Smooth muscle cell of the brain vasculature (primary cell): Measurements from ENCODE around the gene CARD16.
"Not testable (repeated sequence)": the region's sequence is repeated elsewhere in the genome, so short reads cannot be mapped to it uniquely, and the experiment has no call there.

ENCODE experiments used
- DNase-seq: peaks from one replicate; pipeline ENCODE4 v3.0.0-alpha.2; 2012; ENCODE audit warnings: low read depth, low spot score

The CARD16 gene

DNA sequence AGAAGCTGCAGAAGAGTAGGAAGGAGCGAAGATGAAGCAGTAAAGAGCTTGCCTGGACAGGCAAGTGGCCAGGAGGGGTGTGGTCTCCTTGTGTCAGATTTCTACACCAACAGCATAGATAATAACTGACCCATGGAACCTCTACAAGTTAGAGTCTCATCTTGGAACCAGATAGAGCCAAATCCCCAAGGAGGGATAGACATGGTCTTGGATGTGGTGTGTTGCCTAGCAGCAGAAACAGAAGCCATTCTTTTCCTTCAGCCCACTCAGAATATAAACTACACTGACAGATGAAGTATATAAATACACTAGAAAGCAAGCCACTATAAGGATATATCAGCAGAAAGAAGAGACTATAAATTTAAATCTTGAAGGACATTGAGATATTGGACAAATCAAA, 4.3 kb upstream of the CARD16 start:
- DNase-seq = no peak

DNA sequence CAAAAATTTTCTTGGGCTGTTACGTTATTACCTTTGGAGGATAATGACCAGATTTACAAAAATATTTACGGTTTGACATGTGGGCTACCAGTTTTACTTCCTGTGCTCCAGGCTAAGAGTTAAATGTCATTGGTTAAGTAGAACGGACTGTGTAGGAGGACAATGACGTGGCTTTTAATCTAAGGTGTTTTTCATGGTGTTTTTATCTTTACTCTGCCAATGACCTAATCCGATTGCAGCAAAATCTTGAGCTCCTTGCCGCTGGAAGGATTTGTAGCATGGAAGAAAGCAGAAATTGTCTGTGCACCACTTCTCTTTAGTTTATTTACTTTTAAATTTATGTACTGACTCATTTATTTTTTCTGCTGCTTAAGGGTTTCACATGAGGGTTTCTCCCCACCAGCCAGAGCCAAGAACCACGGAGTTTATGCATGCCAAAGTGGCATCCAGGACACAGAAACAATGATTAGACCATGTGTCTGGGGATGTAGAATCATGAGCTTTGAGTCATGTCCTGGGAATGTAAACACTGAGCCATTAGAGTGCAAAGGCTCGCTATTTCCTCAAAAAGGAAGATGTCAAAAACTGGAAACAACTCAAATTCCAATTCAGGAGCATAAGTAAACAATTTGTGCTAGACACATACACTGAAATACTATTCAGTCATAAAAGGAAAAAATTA, 1.9 kb upstream of the CARD16 start:
- DNase-seq = peak; percentile 89

GRCh38 chr11:105045676-105046296, 651 bp upstream of the CARD16 start:
- no peak for DNase-seq

GRCh38 chr11:105042178-105042577, 3.0 kb downstream of the CARD16 start:
- DNase-seq = no peak

- DNase-seq = no peak
These were observed 4.4 kb downstream of the CARD16 start for GRCh38 chr11:105040703-105041102.

DNA sequence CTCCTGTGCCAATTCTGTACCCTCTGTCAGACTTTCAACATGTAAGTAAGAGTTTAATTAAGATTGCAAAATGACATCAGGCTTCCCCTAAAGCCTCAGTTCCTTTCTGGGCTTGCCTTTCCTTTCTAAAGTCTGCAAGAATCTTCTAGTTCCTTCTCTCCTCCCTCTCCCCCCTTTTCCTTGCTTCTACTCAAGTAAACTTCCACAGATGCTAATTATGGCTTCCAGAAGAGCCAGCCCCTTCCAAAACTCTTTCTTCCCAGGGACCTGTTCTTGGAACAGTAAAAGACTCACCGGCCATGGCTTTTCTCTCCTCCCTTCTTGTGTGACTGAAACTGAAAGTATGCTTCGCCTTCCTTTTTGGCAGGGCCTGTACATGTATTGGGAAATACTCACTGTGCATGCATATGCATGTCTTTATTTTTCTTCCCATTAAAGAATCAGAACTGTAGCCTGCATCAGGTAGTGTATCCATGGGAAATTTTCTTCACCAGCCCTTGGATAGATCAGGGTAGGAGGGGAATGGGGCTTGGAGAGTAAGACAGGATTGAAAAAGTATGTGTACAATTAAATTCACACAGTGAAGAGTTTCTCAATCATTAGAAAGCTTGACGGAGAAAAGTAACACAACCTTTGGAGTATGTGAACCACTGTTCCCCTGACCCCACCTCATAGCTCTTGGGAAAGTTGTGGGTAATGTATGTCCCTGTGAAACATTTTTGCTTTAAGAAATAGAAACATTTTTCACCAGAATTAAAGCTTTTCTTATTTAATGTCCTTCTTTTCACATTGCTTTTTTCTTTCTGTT, 10.1 kb downstream of the CARD16 start, which contains the start of gene CASP1:
Gene CASP1 (minus strand): TSS at position 332 of the 808 bp plus-strand sequence. CDS start 31 bp downstream, at position 301.
- peak; percentile 20 for DNase-seq

DNA sequence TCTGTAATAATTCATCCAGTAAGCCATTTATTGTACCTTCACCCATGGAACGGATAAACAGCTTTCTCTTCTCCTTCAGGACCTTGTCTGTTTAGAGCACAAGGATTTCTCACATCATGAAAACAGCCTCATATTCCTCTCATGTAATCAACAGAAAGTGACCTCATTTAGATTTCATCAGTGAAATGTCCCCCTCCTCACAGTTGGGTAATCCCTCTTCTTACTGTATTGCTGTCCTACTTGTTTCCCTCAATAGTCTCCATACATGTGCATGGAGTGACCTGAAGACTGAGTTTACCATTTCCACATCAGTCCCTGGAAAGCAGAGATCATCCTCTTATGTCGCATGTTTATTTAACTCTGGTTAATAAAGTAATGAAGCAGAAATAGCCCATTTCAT, 10.7 kb downstream of the CARD16 start:
- not testable (repeated sequence) for DNase-seq

GRCh38 chr11:105033781-105034180, 11.4 kb downstream of the CARD16 start:
- DNase-seq = no peak

GRCh38 chr11:105033343-105033742, 11.8 kb downstream of the CARD16 start:
- no peak for DNase-seq

DNA sequence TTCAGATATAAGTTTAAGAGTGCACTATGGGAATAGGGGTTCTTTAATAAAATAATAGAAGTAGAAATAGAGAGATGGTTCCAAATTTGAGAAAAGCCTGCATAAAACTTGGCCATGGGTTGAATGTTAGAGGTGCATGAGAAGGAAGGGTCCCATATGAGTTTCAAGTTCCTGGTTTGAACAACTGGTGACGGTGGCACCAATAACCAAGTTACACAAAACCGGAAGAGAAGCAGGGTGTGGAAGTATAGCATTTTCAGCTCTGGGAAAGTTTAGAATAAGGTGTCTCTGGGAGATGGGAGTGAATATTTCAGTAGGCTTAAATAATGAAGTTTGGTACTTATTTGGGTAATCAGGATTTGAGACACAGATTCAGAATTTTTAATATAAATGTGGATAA, 12.6 kb downstream of the CARD16 start:
- no peak for DNase-seq

DNA sequence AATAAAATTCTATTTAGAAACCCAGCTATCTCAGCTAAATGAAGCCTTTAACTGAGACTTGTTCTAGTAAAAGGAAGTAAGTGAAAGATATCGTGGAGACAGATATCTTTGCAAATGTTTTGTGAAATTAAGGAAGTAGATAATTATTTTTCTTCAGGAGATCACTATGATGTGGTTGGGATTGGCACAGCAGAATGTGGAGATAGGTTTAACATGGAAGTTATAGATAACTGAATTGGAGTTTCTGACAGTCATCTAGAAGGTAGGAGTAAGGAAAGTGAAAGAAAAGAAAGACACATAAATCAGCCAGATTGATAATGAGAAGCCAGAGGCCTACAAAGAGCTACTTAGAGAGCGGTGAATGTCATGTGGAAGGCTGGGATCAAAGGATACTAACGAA, 17.5 kb downstream of the CARD16 start:
- no peak for DNase-seq

DNA sequence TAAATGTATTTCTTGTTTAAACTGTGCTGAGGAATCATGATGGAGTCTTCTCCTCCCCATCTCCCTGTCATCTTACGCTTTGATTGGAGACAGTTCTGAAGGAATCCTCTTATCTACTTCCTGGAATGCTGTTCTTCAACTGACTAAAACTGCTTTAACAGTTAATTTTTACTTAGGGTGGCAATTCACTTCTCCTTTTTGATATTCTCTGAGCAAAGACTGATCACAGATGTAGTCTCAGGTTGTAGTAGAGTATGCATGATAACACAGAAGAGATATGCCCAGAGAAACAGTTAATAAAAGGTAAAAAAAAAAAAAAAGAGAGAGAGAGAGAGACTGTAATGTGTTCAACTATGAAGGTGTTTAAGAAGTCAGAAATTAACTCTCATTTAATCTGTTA, 20.7 kb downstream of the CARD16 start:
- no peak for DNase-seq

- no peak for DNase-seq
These were observed 22.1 kb downstream of the CARD16 start, which contains the start of gene CASP5 for GRCh38 chr11:105023003-105023402. CASP5 (minus strand) TSS chr11:105023168; CDS start chr11:105023136, 32 bp downstream.

DNA sequence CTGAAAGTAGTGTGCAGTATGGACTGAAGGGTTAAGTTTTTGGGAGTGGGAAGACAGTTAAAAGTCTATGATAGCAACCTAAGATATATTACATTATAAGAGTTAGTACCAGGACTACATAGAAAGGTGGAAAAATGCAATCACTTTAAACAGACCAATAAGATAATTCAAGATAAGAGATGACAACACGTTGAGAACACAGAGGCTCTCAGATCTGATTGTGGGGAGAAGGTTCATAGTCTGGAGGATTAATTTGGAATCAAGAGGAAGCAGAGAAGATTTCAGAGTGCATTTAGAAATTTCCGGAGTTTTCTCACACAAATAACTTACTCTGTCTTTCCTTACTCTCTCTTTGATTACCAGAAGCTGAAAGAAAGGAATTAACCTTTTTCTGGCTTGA, 22.6 kb downstream of the CARD16 start:
- no peak for DNase-seq

- DNase-seq = no peak
These were observed 37.7 kb downstream of the CARD16 start for GRCh38 chr11:105007463-105007862.

DNA sequence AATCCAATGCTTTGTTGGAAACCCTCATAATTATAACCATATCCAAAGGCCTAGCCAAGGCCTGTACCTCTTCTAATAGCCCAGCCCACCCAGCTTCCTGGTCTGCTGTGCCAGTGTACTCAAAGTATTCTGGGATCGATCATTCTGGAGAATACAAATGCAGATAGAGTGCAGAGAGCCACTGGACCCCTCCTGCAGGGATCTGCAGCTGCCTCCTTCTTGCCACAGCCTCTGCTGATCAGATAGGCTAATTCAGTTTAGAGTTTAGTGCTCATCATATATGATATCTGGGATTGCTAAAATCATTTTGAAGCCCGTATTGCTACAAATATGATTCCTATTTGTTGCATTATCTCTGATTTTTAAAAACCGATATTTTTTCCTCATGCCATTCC, 39.7 kb downstream of the CARD16 start:
- DNase-seq = no peak

GRCh38 chr11:105004021-105004420, 41.1 kb downstream of the CARD16 start:
- DNase-seq = no peak

DNA sequence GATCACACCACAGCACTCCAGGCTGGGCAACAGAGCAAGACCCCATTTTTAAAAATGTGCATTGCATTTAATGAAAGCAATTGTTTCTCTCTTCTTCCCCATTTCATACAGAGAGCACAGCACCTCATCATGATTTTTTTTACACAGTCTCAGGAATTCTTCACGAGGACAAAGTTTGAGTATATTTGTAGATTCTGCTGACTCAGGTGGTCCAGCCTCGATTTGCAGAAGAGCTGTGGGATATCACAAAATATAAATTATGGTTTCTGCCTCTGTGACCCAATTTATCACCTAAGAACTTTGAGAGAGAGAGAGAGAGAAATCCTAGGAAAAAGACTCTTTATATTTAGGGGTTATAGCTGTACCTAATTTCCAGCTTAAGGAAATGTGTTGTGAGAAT, 42.0 kb downstream of the CARD16 start:
- no peak for DNase-seq

- DNase-seq = no peak
These were observed 44.3 kb downstream of the CARD16 start for GRCh38 chr11:105000797-105001196.

DNA sequence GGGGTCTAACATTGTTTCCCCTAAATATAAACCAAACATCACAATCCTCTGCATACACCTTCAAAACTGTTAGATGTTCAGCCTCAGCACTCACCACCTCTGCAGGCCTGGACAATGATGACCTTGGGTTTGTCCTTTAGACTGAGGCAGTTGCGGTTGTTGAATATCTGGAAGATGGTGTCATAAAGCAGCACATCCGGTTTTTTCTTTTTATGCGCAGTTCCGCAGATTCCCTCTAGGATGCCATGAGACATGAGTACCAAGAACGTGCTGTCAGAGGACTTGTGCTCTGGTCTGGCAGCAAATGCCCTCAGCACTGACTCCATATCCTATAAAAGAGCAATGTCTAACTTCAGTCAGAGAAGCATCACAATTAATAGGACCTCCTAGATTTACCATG, 45.0 kb downstream of the CARD16 start:
- DNase-seq = no peak

DNA sequence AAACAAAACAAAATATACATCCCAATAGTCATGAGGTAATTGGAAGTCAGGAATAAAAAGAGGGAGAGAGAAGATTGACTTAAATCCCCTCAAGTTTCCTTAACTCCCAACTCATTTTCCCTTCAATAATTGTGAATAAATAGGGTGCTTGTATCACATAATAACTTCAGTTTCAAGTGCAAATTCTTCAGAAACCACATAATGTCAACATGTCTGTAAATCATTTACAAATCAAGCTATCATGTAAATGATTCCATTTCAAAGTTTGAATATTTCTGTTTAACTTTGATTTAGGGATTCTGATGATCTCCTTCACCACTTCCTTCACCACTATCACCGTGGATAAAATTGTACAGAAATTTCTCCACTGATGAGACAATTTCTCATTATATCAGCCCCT, 45.4 kb downstream of the CARD16 start:
- no peak for DNase-seq

GRCh38 chr11:104997288-104997687, 47.8 kb downstream of the CARD16 start:
- no peak for DNase-seq

DNA sequence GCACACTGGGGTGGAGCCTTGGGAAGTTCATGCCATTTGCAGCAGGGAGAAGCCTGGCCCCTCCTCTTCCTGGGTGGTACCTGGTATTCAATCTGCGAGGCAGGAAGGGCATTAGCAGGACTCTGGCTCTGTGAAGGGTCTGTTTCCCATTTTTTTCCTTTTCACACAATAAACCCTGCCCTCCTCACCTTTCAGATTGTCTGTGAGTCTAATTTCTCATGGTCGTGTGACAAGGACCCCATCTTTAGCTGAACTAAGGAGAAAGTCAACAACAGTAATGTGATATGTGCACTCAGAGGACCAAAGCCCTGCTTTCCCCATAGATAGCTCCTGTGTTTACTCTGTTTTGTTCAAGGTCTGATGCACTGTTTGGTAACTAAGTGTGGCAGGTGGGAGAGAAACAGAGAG, 50.1 kb downstream of the CARD16 start:
- no peak for DNase-seq
